GM23338 (cell line): ENCODE data around the gene NEMP1. TPM values are rescaled to one million over a fixed set of nuclear protein-coding genes. Genes with fewer than 3 reads are reported as not detected.

Source experiments
- CREB1 ChIP-seq: fragments of 250-450 bp; sonication (Bioruptor Pico); IDR thresholded peaks from 2 replicates; pipeline ENCODE4 v1.5.0; 2020; ENCODE audit warnings: low read depth, mild to moderate bottlenecking, moderate library complexity
- EZH2phosphoT487 ChIP-seq: fragments of 200-600 bp; sonication (generic); IDR thresholded peaks from one replicate; pipeline ENCODE4 v1.8.1; 2018; ENCODE audit warnings: antibody characterized with exemption; ENCODE audit not compliant: unreplicated experiment
- JUNB ChIP-seq: IDR thresholded peaks from one replicate; pipeline ENCODE4 v1.6.1; 2016; ENCODE audit warnings: antibody characterized with exemption; ENCODE audit not compliant: unreplicated experiment
- NANOG ChIP-seq: IDR thresholded peaks from 2 replicates; pipeline ENCODE4 v1.6.1; 2016; ENCODE audit warnings: antibody characterized with exemption, borderline replicate concordance
- POLR2AphosphoS5 ChIP-seq: IDR thresholded peaks from 2 replicates; pipeline ENCODE4 v1.6.1; 2016; ENCODE audit warnings: antibody characterized with exemption, low read depth
- ZNF114 ChIP-seq: fragments of 250-450 bp; sonication (Bioruptor Pico); IDR thresholded peaks from 2 replicates; pipeline ENCODE4 v1.5.0; 2020; ENCODE audit warnings: mild to moderate bottlenecking, moderate library complexity
- ZNF331 ChIP-seq: fragments of 250-450 bp; sonication (Bioruptor Pico); IDR thresholded peaks from 2 replicates; pipeline ENCODE4 v1.5.0; 2020; ENCODE audit warnings: low read depth, mild to moderate bottlenecking, moderate library complexity
- polyA plus RNA-seq: library from polyadenylated mRNA; unstranded; fragments of >200 nt; fragmentation: Nextera tagmentation; extraction: Ambion mirVana; gene quantifications from 2 replicates; pipeline ENCODE4 v1.2.1, GENCODE V29; 2016
- total RNA-seq: library from RNA; depleted of rRNA; stranded (reverse); fragments of >200 nt; shearing (Covaris generic); gene quantifications from 2 replicates; pipeline ENCODE4 v1.2.3, GENCODE V29; 2014
- TF ChIP-seq, protein P1 (sequence below): IDR thresholded peaks from 2 replicates; pipeline ENCODE4 v1.6.1; 2016; ENCODE audit warnings: antibody characterized with exemption
- TF ChIP-seq, protein P2 (sequence below): fragments of 250-450 bp; sonication (Bioruptor Pico); IDR thresholded peaks from 2 replicates; pipeline ENCODE4 v1.5.0; 2020; ENCODE audit warnings: mild to moderate bottlenecking, moderate library complexity

The NEMP1 gene
- total and polyA plus RNA-seq, 2 experiments from 2014 or later = 11.9 to 35.0 TPM

DNA sequence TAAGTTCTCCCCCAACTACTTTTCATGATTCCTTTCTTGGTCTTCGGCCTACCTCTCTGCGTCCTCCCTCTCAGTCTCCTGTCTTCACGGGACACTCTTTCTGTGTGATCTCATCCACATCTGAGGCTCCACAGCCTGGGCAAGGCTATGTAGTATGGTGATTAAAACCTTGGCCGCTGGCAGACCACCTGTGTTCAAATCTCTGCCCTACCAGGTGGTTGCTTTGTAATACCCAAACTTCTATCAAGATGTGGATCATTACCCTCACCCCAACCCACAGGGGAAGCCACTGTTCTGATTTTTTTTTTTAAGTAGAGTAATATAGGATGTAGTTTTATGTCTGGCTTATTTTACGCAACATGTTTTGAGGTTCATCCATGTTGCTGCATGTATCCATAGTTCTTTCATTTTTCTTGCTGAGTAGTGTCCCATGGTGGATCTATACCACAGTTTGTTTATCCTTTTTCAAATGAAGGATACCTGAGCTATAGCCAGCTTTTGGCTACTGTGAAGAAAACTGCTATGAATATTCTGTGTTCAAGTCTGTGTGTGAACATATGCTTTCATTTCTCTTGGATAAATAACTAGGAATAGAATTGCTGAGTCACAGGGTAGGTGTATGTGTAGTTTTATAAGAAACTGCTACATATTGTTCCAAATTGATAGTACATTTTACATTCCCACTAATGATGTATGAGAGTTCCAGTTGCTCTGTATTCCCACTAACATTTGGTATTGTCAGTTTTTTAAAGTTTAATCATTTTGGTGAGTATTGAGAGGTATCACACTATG, 40.9 kb upstream of the NEMP1 start (continued):
- TF ChIP-seq, protein P1, sequence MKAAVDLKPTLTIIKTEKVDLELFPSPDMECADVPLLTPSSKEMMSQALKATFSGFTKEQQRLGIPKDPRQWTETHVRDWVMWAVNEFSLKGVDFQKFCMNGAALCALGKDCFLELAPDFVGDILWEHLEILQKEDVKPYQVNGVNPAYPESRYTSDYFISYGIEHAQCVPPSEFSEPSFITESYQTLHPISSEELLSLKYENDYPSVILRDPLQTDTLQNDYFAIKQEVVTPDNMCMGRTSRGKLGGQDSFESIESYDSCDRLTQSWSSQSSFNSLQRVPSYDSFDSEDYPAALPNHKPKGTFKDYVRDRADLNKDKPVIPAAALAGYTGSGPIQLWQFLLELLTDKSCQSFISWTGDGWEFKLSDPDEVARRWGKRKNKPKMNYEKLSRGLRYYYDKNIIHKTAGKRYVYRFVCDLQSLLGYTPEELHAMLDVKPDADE = no peak
- TF ChIP-seq, protein P2, sequence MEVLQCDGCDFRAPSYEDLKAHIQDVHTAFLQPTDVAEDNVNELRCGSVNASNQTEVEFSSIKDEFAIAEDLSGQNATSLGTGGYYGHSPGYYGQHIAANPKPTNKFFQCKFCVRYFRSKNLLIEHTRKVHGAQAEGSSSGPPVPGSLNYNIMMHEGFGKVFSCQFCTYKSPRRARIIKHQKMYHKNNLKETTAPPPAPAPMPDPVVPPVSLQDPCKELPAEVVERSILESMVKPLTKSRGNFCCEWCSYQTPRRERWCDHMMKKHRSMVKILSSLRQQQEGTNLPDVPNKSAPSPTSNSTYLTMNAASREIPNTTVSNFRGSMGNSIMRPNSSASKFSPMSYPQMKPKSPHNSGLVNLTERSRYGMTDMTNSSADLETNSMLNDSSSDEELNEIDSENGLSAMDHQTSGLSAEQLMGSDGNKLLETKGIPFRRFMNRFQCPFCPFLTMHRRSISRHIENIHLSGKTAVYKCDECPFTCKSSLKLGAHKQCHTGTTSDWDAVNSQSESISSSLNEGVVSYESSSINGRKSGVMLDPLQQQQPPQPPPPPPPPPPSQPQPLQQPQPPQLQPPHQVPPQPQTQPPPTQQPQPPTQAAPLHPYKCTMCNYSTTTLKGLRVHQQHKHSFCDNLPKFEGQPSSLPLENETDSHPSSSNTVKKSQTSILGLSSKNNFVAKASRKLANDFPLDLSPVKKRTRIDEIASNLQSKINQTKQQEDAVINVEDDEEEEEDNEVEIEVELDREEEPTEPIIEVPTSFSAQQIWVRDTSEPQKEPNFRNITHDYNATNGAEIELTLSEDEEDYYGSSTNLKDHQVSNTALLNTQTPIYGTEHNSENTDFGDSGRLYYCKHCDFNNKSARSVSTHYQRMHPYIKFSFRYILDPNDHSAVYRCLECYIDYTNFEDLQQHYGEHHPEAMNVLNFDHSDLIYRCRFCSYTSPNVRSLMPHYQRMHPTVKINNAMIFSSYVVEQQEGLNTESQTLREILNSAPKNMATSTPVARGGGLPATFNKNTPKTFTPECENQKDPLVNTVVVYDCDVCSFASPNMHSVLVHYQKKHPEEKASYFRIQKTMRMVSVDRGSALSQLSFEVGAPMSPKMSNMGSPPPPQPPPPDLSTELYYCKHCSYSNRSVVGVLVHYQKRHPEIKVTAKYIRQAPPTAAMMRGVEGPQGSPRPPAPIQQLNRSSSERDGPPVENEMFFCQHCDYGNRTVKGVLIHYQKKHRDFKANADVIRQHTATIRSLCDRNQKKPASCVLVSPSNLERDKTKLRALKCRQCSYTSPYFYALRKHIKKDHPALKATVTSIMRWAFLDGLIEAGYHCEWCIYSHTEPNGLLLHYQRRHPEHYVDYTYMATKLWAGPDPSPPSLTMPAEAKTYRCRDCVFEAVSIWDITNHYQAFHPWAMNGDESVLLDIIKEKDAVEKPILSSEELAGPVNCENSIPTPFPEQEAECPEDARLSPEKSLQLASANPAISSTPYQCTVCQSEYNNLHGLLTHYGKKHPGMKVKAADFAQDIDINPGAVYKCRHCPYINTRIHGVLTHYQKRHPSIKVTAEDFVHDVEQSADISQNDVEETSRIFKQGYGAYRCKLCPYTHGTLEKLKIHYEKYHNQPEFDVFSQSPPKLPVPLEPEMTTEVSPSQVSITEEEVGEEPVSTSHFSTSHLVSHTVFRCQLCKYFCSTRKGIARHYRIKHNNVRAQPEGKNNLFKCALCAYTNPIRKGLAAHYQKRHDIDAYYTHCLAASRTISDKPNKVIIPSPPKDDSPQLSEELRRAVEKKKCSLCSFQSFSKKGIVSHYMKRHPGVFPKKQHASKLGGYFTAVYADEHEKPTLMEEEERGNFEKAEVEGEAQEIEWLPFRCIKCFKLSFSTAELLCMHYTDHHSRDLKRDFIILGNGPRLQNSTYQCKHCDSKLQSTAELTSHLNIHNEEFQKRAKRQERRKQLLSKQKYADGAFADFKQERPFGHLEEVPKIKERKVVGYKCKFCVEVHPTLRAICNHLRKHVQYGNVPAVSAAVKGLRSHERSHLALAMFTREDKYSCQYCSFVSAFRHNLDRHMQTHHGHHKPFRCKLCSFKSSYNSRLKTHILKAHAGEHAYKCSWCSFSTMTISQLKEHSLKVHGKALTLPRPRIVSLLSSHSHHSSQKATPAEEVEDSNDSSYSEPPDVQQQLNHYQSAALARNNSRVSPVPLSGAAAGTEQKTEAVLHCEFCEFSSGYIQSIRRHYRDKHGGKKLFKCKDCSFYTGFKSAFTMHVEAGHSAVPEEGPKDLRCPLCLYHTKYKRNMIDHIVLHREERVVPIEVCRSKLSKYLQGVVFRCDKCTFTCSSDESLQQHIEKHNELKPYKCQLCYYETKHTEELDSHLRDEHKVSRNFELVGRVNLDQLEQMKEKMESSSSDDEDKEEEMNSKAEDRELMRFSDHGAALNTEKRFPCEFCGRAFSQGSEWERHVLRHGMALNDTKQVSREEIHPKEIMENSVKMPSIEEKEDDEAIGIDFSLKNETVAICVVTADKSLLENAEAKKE = no peak
- TF ChIP-seq NANOG (no peak), ZNF331 (CRISPR knock-in tag) (no peak), CREB1 (no peak), EZH2phosphoT487 (no peak), ZNF114 (CRISPR knock-in tag) (no peak), POLR2AphosphoS5 (no peak), JUNB (no peak)
